CD14-positive monocyte (primary cell): Measurements from ENCODE around the gene XRCC4. TPM values are rescaled to one million over a fixed set of nuclear protein-coding genes. Genes with fewer than 3 reads are reported as not detected.
"Not testable (repeated sequence)": the region's sequence is repeated elsewhere in the genome, so short reads cannot be mapped to it uniquely, and the experiment has no call there.

Experiments
- DNase-seq, 3 donors: peaks; one replicate each; pipeline ENCODE4 v3.0.0-alpha.2; 2011 to 2022
- H2AFZ ChIP-seq: 2 replicates; pipeline ENCODE4 v1.6.0; 2012; ENCODE audit warnings: mild to moderate bottlenecking, low read depth, low read length, inconsistent platforms; ENCODE audit not compliant: insufficient read depth, poor library complexity, severe bottlenecking
- H3K27ac ChIP-seq, 2 donors: 1 replicate in 1 of 2; 2 replicates in 1 of 2; pipeline ENCODE4 v1.5.1; 2012 to 2013; ENCODE audit warnings: low read length in 2 of 2, control low read depth in 1 of 2, inconsistent platforms in 1 of 2, low read depth in 1 of 2, mild to moderate bottlenecking in 1 of 2
- H3K27me3 ChIP-seq, 2 donors: one replicate each; pipeline versions ENCODE4 v1.6.0 to v1.6.1; 2011 to 2013; ENCODE audit warnings: low read length in 2 of 2; ENCODE audit not compliant: control insufficient read depth in 2 of 2, insufficient read depth in 2 of 2
- H3K36me3 ChIP-seq, 2 donors: replicated peaks in 1 of 2; 1 replicate in 1 of 2; 2 replicates in 1 of 2; pipeline versions ENCODE4 v1.5.1 to v1.6.1; 2012 to 2013; ENCODE audit warnings: low read length in 2 of 2, control low read depth in 1 of 2, inconsistent platforms in 1 of 2, mild to moderate bottlenecking in 1 of 2; ENCODE audit not compliant: insufficient read depth in 2 of 2, control insufficient read depth in 1 of 2
- H3K4me1 ChIP-seq, 2 donors: 1 replicate in 1 of 2; 2 replicates in 1 of 2; pipeline versions ENCODE4 v1.5.1 to v1.6.1; 2012 to 2013; ENCODE audit warnings: low read length in 2 of 2, control low read depth in 1 of 2, inconsistent platforms in 1 of 2, mild to moderate bottlenecking in 1 of 2, moderate library complexity in 1 of 2; ENCODE audit not compliant: insufficient read depth in 2 of 2, control insufficient read depth in 1 of 2
- H3K4me2 ChIP-seq: replicated peaks from 2 replicates; pipeline ENCODE3; 2012; ENCODE audit warnings: low read length, moderate library complexity, mild to moderate bottlenecking; ENCODE audit not compliant: poor library complexity, severe bottlenecking; ENCODE audit errors: extremely low read depth
- H3K4me3 ChIP-seq, 3 experiments: fragments of 200-600 bp in 1 of 3; sonication (generic) in 1 of 3; replicated peaks in 1 of 3; 1 replicate in 2 of 3; 2 replicates in 1 of 3; pipeline ENCODE4 v1.5.1; 2011 to 2013; ENCODE audit warnings: low read length in 3 of 3, mild to moderate bottlenecking in 3 of 3, control low read depth in 2 of 3, low read depth in 2 of 3, inconsistent platforms in 1 of 3, moderate library complexity in 1 of 3
- H3K79me2 ChIP-seq: 2 replicates; pipeline ENCODE4 v1.6.0; 2012; ENCODE audit warnings: mild to moderate bottlenecking, control low read depth, inconsistent platforms, low read length, moderate library complexity; ENCODE audit not compliant: insufficient read depth
- H3K9ac ChIP-seq: 2 replicates; pipeline ENCODE4 v1.6.0; 2017; ENCODE audit warnings: low read length, mild to moderate bottlenecking; ENCODE audit not compliant: insufficient read depth, poor library complexity, severe bottlenecking
- H3K9me3 ChIP-seq, 2 donors: replicated peaks in 1 of 2; 1 replicate in 1 of 2; 2 replicates in 1 of 2; pipeline versions ENCODE4 v1.5.1 to v1.6.1; 2012 to 2013; ENCODE audit warnings: low read length in 2 of 2, control low read depth in 1 of 2; ENCODE audit not compliant: control insufficient read depth in 1 of 2, insufficient read depth in 1 of 2
- H4K20me1 ChIP-seq: 2 replicates; pipeline ENCODE4 v1.6.0; 2012; ENCODE audit warnings: mild to moderate bottlenecking, low read length, control low read depth, moderate library complexity; ENCODE audit not compliant: insufficient read depth
- H3K27ac Mint-ChIP-seq, 7 donors: one replicate each; pipeline ENCODE4 v1.8.0; 2020; ENCODE audit warnings: mild to moderate bottlenecking in 7 of 7, mixed read lengths in 7 of 7, moderate library complexity in 6 of 7, inconsistent platforms in 2 of 7
- H3K27me3 Mint-ChIP-seq, 3 donors: one replicate each; pipeline ENCODE4 v1.8.0; 2021 to 2022; ENCODE audit warnings: low read depth in 3 of 3, mild to moderate bottlenecking in 3 of 3, mixed read lengths in 3 of 3, moderate library complexity in 3 of 3, inconsistent platforms in 1 of 3
- H3K36me3 Mint-ChIP-seq, 2 donors: one replicate each; pipeline ENCODE4 v1.8.0; 2020; ENCODE audit warnings: mixed read lengths in 2 of 2, inconsistent platforms in 1 of 2, mild to moderate bottlenecking in 1 of 2
- H3K4me1 Mint-ChIP-seq: one replicate; pipeline ENCODE4 v1.8.0; 2020; ENCODE audit warnings: mild to moderate bottlenecking, mixed read lengths
- H3K4me3 Mint-ChIP-seq, 2 donors: one replicate each; pipeline ENCODE4 v1.8.0; 2020; ENCODE audit warnings: mild to moderate bottlenecking in 2 of 2, mixed read lengths in 2 of 2, moderate library complexity in 1 of 2
- H3K9me3 Mint-ChIP-seq, 7 donors: one replicate each; pipeline ENCODE4 v1.8.0; 2020 to 2022; ENCODE audit warnings: mixed read lengths in 7 of 7, mild to moderate bottlenecking in 6 of 7, moderate library complexity in 6 of 7, inconsistent platforms in 2 of 7
- CTCF ChIP-seq: fragments of 200-600 bp; IDR thresholded peaks from one replicate; pipeline ENCODE4 v1.8.0; 2022; ENCODE audit warnings: antibody characterized with exemption, mild to moderate bottlenecking
- WGBS: methylation state at CpG from one replicate; pipeline ENCODE4 v1.1.5; 2013; ENCODE audit warnings: missing lambda C conversion rate; ENCODE audit not compliant: insufficient coverage; 5-methylcytosine and 5-hydroxymethylcytosine counted together
- intact Hi-C, 2 donors: fragments of 100-400 bp; cut with micrococcal nuclease; formaldehyde crosslinking; loops; one replicate each; pipeline versions ENCODE4 v1.15.0 to v1.15.1; 2023
- polyA plus RNA-seq, 3 donors: library from polyadenylated mRNA; depleted of rRNA in 1 of 3; unstranded in 2 of 3; stranded (reverse) in 1 of 3; fragments of 300-500 nt in 2 of 3; fragments of >200 nt in 1 of 3; fragmentation: Illumina TruSeq in 2 of 3; gene quantifications; 1 replicate in 2 of 3; 2 replicates in 1 of 3; pipeline ENCODE4 v1.2.3, GENCODE V29; 2012 to 2021

The XRCC4 gene
- polyA plus RNA-seq, 3 donors = 4.0 to 21.8 (median 16.3) TPM

GRCh38 chr5:83149671-83150070 lies 72.3 kb downstream of the XRCC4 start:
- no peak for DNase-seq
- H3K4me3 Mint-ChIP-seq = no peak overlapping the region
- peaks cover 0 to under 1% (median 0%) of the 10 kb centered on the region in 7 donors for H3K9me3 Mint-ChIP-seq
- Histone ChIP-seq H3K4me1 (peaks cover 0 to under 1% of the 10 kb centered on the region in 2 donors), H3K36me3 (no peaks in the 10 kb centered on the region), H3K4me2 (no peak overlapping the region), H3K4me3 (no peak overlapping the region), H3K27ac (no peak overlapping the region), H4K20me1 (no peaks in the 10 kb centered on the region), H3K9me3 (no peaks in the 10 kb centered on the region), H3K79me2 (no peaks in the 10 kb centered on the region), H3K9ac (no peak overlapping the region), H3K27me3 (no peaks in the 10 kb centered on the region), H2AFZ (no peak overlapping the region)
- no peak overlapping the region for H3K27ac Mint-ChIP-seq
- H3K27me3 Mint-ChIP-seq = no peaks in the 10 kb centered on the region
- no peak for TF ChIP-seq CTCF
- intact Hi-C loops = no loop called here
- peaks cover 1% of the 10 kb centered on the region for H3K4me1 Mint-ChIP-seq
- peaks cover 4 to 6% of the 10 kb centered on the region in 2 donors for H3K36me3 Mint-ChIP-seq

- no peak for DNase-seq
- intact Hi-C loops = no loop called here
- H3K4me1 Mint-ChIP-seq = peaks cover 17% of the 10 kb centered on the region
- no CpG with 5 or more reads among the region's 1 CpG for WGBS
- Histone ChIP-seq H2AFZ (no peak overlapping the region), H3K36me3 (no peaks in the 10 kb centered on the region), H3K4me3 (no peak overlapping the region), H4K20me1 (no peaks in the 10 kb centered on the region), H3K79me2 (no peaks in the 10 kb centered on the region), H3K4me1 (peaks cover 12 to 22% of the 10 kb centered on the region in 2 donors), H3K4me2 (no peak overlapping the region), H3K9me3 (no peaks in the 10 kb centered on the region), H3K27me3 (no peaks in the 10 kb centered on the region), H3K27ac (no peak overlapping the region), H3K9ac (no peak overlapping the region)
- H3K36me3 Mint-ChIP-seq = peaks cover 2 to 4% of the 10 kb centered on the region in 2 donors
- H3K4me3 Mint-ChIP-seq = no peak overlapping the region
- TF ChIP-seq CTCF = no peak
- H3K9me3 Mint-ChIP-seq = peaks cover 0 to 3% (median 0%) of the 10 kb centered on the region in 7 donors
- H3K27me3 Mint-ChIP-seq = no peaks in the 10 kb centered on the region
- H3K27ac Mint-ChIP-seq = no peak overlapping the region
These were observed 74.5 kb downstream of the XRCC4 start for GRCh38 chr5:83151821-83152220.

- H3K9me3 Mint-ChIP-seq, intact Hi-C loops, DNase-seq, H3K79me2 ChIP-seq, H3K4me3 Mint-ChIP-seq, H3K27me3 Mint-ChIP-seq, H3K4me3 ChIP-seq, H3K4me2 ChIP-seq, H3K36me3 ChIP-seq, H4K20me1 ChIP-seq, H3K9ac ChIP-seq, H3K27me3 ChIP-seq, H3K9me3 ChIP-seq, H3K36me3 Mint-ChIP-seq, H2AFZ ChIP-seq, H3K27ac ChIP-seq: not testable (repeated sequence)
- Mint-ChIP-seq H3K27ac (peak overlapping the region in 1 of 7 donors; percentile 3), H3K4me1 (peaks cover 28% of the 10 kb centered on the region)
- H3K4me1 ChIP-seq = peaks cover 18 to 34% of the 10 kb centered on the region in 2 donors
- no CpG with 5 or more reads among the region's 4 CpGs for WGBS
These were observed 75.6 kb downstream of the XRCC4 start for GRCh38 chr5:83152996-83153395.
